LNCaP clone FGC (cell line): Measurements from ENCODE around the gene RPEL1.
"Not testable (repeated sequence)": the region's sequence is repeated elsewhere in the genome, so short reads cannot be mapped to it uniquely, and the experiment has no call there.

Source experiments
- DNase-seq: peaks from one replicate; pipeline ENCODE4 v3.0.0-alpha.2; 2011; ENCODE audit warnings: low read depth
- H3K4me3 ChIP-seq: 2 replicates; pipeline ENCODE4 v1.5.1; 2011; ENCODE audit warnings: mild to moderate bottlenecking, low read depth, low read length, control low read depth
- TF ChIP-seq, protein P1 (sequence below): IDR thresholded peaks from 2 replicates; pipeline ENCODE4 v1.5.1; 2012; ENCODE audit warnings: mild to moderate bottlenecking; ENCODE audit not compliant: control insufficient read depth, insufficient read depth; ENCODE audit errors: extremely low read depth

RPEL1 gene

DNA sequence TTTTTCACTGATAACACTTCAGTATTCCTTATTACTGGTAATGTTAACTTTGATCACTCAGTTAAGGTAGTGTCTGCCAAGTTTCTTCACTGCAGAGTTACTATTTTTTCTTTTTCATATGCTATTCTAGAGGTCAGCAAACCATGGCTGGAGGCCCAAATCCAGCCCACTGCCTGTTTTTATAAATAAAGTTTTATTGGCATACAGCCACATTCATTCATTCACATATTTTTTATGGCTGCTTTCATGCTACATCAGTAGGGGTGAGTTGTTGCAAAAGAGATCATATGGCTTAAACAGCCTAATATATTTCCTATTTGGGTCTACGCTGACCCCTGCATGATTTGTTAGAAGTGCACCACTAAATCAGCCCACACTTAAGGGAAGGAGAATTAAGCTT is 10.9 kb downstream of the RPEL1 start:
- TF ChIP-seq, protein P1, sequence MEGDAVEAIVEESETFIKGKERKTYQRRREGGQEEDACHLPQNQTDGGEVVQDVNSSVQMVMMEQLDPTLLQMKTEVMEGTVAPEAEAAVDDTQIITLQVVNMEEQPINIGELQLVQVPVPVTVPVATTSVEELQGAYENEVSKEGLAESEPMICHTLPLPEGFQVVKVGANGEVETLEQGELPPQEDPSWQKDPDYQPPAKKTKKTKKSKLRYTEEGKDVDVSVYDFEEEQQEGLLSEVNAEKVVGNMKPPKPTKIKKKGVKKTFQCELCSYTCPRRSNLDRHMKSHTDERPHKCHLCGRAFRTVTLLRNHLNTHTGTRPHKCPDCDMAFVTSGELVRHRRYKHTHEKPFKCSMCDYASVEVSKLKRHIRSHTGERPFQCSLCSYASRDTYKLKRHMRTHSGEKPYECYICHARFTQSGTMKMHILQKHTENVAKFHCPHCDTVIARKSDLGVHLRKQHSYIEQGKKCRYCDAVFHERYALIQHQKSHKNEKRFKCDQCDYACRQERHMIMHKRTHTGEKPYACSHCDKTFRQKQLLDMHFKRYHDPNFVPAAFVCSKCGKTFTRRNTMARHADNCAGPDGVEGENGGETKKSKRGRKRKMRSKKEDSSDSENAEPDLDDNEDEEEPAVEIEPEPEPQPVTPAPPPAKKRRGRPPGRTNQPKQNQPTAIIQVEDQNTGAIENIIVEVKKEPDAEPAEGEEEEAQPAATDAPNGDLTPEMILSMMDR = no peak
- DNase-seq = no peak
- H3K4me3 ChIP-seq = no peak overlapping the region

DNA sequence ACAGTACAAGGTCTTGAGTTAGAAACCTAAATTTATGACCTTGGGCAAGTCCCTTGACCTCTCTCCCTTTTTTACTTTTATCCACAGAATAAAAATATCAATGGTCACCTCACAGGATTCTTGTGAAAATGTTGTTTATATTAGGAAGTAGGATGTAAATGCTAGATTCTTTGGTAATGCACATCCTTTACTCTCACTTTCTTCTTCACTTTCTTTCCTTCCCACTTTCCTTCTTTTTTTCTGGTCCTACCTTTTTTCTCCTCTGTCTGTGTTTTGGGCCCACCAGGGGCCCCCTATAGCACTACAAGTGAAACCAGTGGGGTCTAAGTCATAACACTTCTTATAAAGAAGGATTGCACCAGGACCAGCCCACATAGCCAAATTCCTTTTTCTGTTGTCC is 12.1 kb downstream of the RPEL1 start:
- TF ChIP-seq, protein P1 = no peak
- no peak for DNase-seq
- H3K4me3 ChIP-seq = no peak overlapping the region

DNA sequence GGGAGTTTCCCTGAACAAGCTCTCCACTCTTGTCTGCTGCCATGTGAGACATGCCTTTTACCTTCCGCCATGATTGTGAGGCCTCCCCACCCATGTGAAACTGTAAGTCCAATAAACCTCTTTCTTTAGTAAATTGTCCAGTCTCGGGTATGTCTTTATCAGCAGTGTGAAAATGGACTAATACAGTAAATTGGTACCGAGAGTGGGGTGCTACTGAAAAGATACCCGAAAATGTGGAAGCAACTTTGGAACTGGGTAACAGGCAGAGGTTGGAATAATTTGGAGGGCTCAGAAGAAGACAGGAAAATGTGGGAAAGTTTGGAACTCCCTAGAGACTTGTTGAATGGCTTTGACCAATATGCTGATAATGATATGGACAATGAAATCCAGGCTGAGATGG is 13.2 kb downstream of the RPEL1 start:
- not testable (repeated sequence) for H3K4me3 ChIP-seq, DNase-seq

DNA sequence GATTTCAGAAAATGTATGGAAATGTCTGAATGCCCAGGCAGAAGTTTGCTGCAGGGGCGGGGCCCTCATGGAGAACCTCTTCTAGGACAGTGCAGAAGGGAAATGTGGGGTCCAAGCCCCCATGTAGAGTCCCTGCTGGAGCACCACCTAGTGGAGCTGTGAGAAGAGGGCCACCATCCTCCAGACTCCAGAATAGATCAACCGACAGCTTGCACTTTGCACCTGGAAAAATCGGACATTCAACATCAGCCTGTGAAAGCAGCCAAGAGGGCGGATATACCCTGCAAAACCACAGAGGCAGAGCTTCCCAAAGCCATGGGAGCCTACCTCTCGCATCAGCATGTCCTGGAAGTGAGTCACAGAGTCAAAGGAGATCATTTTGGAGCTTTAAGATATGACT is 14.3 kb downstream of the RPEL1 start:
- no peak overlapping the region for H3K4me3 ChIP-seq
- DNase-seq = no peak
- TF ChIP-seq, protein P1 = no peak

DNA sequence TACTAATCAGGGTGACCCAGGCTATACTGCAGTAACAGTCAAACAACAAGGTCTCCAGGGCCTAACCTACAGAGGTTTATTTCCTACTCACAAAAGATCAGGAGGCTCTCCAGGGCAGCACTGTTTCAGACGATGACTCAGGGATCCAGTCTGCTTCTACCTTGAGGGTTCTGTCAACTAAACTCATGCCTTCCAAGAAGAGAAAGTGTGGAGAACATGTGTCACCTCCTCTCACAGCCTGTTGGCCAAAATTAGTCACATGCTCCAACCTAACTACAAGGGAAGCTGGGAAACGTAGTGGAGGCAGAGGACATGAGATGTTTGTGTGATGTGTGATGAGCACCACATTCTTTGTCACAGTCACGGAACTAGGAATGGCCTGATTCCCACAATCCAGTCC is 16.5 kb downstream of the RPEL1 start:
- TF ChIP-seq, protein P1 = no peak
- no peak for DNase-seq
- no peak overlapping the region for H3K4me3 ChIP-seq

DNA sequence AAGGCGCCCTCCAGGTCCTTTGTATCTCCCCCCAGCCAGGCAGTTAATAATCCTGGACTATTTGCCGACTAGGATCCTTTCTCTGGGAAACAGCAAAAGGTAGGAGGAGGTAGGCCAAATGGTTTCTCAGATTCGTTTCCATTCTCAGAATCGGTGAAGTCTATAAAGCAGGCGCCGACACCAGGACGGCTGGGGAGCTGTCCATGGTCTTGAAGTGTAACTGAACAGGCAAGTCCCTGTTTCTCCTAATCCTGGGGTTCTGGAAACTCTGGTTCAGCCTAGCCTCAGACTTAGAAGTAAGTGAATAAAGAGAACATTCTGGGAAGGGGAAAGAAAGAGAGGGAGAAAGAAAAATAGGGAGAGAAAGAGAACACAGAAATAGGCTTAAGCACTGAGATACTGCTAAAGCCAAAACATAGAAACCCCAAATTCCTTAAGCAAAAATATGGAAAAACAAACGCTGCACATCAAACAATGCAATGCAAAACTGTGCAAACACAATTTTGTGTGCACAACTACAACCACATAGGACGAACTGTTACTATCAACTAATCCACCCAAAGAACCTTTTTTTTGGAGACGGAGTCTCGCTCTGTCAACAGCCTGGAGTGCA is 20.1 kb downstream of the RPEL1 start:
- DNase-seq = no peak
- TF ChIP-seq, protein P1 = no peak
- no peak overlapping the region for H3K4me3 ChIP-seq

DNA sequence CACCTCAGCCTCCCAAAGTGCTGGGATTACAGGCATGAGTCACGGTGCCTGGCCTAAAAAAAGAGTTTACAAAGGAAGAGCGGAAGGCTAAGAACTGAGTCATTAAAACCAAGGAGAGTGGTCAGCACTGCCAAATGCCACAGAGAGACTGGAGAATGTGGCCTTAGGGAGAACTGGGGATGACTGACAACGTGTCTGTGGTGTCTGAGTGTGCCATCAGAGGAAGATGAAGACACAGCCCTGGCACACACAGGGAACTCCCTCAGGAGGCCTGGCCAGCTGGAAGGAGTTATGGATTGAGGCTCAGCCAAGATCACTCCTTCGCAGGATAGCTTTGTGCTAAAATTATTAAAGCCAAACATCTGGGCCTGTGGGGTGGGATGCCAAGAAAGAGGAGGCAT is 27.4 kb downstream of the RPEL1 start:
- no peak for DNase-seq
- no peak overlapping the region for H3K4me3 ChIP-seq
- TF ChIP-seq, protein P1 = no peak
